Small intestine (tissue), 7 donors: ENCODE data around the gene OTULIN. TPM values are rescaled to one million over a fixed set of nuclear protein-coding genes. Genes with fewer than 3 reads are reported as not detected.
A peak's percentile ranks its signal among the peaks of the same experiment; 100 is the strongest.

Experiments used
- DNase-seq, 2 donors: peaks; one replicate each; pipeline versions ENCODE4 v3.0.0 to v3.0.0-alpha.2; 2013
- FAIRE-seq: peaks from 2 replicates; lab custom pipeline; 2012; peaks lifted over from hg19 to GRCh38; lab: Jason Lieb, UNC
- H3K27ac ChIP-seq, 3 donors: one replicate each; pipeline ENCODE4 v1.5.1; 2013; ENCODE audit warnings: low read length in 2 of 3, mild to moderate bottlenecking in 2 of 3, control low read depth in 1 of 3, inconsistent platforms in 1 of 3, low read depth in 1 of 3, moderate library complexity in 1 of 3
- H3K27me3 ChIP-seq, 3 donors: one replicate each; pipeline ENCODE4 v1.6.1; 2013; ENCODE audit warnings: low read length in 3 of 3, inconsistent platforms in 1 of 3; ENCODE audit not compliant: control insufficient read depth in 3 of 3, insufficient read depth in 3 of 3
- H3K36me3 ChIP-seq, 3 donors: one replicate each; pipeline ENCODE4 v1.6.1; 2013; ENCODE audit warnings: low read length in 3 of 3, inconsistent platforms in 1 of 3, low read depth in 1 of 3, mild to moderate bottlenecking in 1 of 3, moderate library complexity in 1 of 3; ENCODE audit not compliant: control insufficient read depth in 3 of 3, insufficient read depth in 2 of 3
- H3K4me1 ChIP-seq, 3 donors: one replicate each; pipeline ENCODE4 v1.6.1; 2013; ENCODE audit warnings: low read length in 2 of 3, inconsistent platforms in 1 of 3, low read depth in 1 of 3, mild to moderate bottlenecking in 1 of 3, moderate library complexity in 1 of 3; ENCODE audit not compliant: control insufficient read depth in 3 of 3, insufficient read depth in 2 of 3
- H3K4me3 ChIP-seq, 3 donors: one replicate each; pipeline ENCODE4 v1.5.1; 2013; ENCODE audit warnings: low read length in 3 of 3, control low read depth in 1 of 3, inconsistent platforms in 1 of 3, low read depth in 1 of 3, mild to moderate bottlenecking in 1 of 3, moderate library complexity in 1 of 3
- H3K9me3 ChIP-seq, 2 donors: one replicate each; pipeline ENCODE4 v1.6.1; 2013; ENCODE audit warnings: low read depth in 1 of 2, low read length in 1 of 2; ENCODE audit not compliant: control insufficient read depth in 2 of 2, insufficient read depth in 1 of 2
- WGBS, 3 donors: extraction: QIAGEN DNeasy Blood & Tissue Kit; methylation state at CpG; one replicate each; pipeline ENCODE4 v1.1.7; 2013; 5-methylcytosine and 5-hydroxymethylcytosine counted together
- polyA plus RNA-seq, 4 donors: library from polyadenylated mRNA; stranded (reverse) in 3 of 4; unstranded in 1 of 4; fragments of 200-250 nt in 3 of 4; fragments of 120-200 nt in 1 of 4; gene quantifications; one replicate each; pipeline versions ENCODE4 v1.2.1 to v1.2.3, GENCODE V29; 2013
- donor health status: healthy with polysubstance abuse.
- donor health status: control.
- donor health status: control.
- donor health status: Bipolar disorder and iron deficiency.
- donor health status: healthy.

OTULIN gene
- polyA plus RNA-seq, 4 donors: 3.1 to 22.8 (median 5.8) TPM

DNA sequence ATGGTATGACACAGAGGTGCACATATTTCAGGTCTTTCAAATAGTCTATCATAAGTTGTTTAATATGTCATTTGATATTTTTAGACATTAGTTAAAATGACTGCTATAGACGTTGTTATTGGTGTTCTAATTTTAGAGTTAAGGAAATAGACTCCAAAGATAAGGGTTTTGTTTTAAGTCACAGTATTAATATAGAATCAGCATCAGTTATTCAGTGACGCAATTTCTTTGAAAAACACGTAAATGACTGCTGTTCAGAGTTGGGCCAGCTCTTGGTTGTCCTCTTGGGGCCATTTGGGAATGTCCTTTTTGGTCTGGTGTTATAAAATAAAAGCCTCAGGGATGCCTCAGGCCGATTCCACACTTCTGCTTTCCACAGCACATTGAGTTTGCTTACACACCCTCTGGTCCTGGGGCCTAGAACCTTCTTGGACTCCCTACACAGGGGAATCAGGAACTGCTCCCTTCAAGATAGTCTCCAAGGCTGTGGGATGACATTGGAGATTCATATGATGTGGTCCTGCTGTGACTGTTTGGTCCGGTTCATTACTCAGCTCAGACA, 14.3 kb downstream of the OTULIN start:
- 75 to 85% (median 83%) methylated on average over 5 of the region's 5 CpGs for WGBS, 3 donors
- Histone ChIP-seq H3K4me3 (no peak overlapping the region), H3K27ac (no peak overlapping the region), H3K9me3 (no peaks in the 10 kb centered on the region), H3K4me1 (peaks cover 0 to 6% (median 0%) of the 10 kb centered on the region in 3 donors), H3K36me3 (peaks cover 7 to 43% (median 33%) of the 10 kb centered on the region in 3 donors), H3K27me3 (no peaks in the 10 kb centered on the region)
- FAIRE-seq: no peak
- DNase-seq: no peak

DNA sequence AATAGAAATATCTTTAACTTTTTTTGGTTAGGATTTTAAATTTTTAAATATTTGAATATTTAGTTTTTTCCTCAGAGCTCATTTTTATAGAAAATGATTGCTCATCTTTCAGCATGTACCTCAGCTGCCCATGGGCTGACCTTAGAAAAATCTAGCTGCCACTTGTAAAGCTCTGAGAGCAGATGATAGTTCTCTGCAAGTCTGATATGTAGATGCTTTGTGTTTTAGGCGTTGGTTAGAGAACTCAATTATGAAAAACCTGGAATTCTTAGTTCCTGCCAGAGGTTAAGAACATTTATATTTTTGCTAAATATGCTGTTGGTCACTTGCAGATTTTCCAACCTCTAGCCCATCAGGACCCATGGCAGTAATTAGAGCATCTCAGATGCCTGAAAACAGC, 15.1 kb downstream of the OTULIN start:
- H3K27me3 ChIP-seq: no peaks in the 10 kb centered on the region
- WGBS, 3 donors: 82 to 97% (median 91%) methylated on average over 1 of the region's 1 CpG
- no peak for DNase-seq
- H3K27ac ChIP-seq: no peak overlapping the region
- FAIRE-seq: no peak
- peaks cover 0 to 6% (median 0%) of the 10 kb centered on the region in 3 donors for H3K4me1 ChIP-seq
- H3K4me3 ChIP-seq: no peak overlapping the region
- H3K9me3 ChIP-seq: no peaks in the 10 kb centered on the region
- H3K36me3 ChIP-seq: peaks cover 7 to 40% (median 29%) of the 10 kb centered on the region in 3 donors

DNA sequence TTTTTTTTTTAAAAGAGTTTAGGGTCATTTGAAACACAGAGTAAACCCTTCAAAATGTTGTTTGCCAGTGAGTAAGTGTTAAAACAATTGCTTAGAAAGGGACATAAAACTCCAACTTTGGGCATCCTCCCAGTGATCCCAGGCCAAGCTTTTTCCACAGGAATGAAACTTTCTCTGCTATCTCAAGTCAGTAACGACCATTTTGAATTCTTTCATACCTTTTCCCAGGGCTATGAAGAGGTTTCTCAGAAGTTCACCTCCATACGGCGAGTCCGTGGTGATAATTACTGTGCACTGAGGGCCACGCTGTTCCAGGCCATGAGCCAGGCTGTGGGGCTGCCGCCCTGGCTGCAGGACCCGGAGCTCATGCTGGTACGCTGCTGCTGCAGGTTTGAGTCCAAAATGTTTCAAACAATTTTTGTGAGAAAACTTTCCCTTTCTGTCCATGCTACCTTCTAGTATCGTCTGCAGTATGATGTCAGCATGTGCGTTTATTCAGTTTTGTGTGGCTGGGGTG, 16.8 kb downstream of the OTULIN start:
- no peak overlapping the region for H3K4me3 ChIP-seq
- DNase-seq (no peak), FAIRE-seq (no peak)
- no peak overlapping the region for H3K27ac ChIP-seq
- 94 to 97% (median 96%) methylated on average over 10 of the region's 10 CpGs for WGBS, 3 donors
- H3K9me3 ChIP-seq: no peaks in the 10 kb centered on the region
- H3K4me1 ChIP-seq: no peaks in the 10 kb centered on the region
- no peaks in the 10 kb centered on the region for H3K27me3 ChIP-seq
- H3K36me3 ChIP-seq: peaks cover 7 to 47% (median 29%) of the 10 kb centered on the region in 3 donors

DNA sequence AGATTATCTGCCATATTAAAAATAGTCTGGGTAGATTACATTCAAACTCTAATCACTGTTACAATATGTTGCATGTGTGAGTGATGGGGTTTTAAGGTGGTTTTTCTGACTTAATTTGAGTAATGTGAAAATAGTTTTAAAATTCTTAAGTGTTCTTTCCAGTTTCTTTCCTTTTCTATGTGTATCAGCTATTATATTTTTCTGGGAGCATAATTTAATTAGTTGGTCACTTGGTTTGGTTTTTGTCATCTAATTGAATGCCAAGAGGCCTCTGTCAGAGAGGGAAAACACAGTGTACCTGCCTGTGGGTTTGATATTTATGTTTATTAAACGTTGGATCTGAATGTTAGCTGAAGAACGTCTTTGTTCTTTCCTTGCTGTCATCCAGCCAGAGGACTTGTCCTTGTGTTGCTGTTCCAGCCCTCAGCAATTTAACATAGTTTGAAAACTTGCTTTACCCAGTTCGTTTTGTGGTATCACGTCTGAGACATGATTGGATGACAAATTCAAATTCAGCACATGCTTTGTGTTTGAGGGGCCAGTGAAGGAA, 19.5 kb downstream of the OTULIN start:
- FAIRE-seq: no peak

DNA sequence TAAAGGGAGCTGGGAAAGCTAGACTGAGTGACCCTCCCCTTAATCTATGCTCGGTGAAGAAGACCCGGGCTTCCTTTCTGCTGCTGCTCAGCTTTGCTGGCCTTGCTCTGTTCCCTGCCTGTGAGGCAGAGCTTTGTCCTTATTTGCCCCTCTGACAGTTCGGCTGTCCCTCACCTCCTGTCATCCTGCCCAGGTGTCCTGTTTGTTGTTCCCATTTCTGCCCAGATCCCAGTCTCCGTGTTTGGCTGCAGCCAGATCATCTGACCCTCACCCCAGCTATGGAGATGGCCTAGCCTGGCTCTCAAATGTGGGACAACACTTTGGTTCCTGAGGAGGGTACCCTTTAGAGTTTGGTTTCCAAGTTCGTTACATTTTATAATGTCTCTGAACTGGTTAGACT, 20.2 kb downstream of the OTULIN start:
- Histone ChIP-seq H3K9me3 (peaks cover 0 to 2% of the 10 kb centered on the region in 2 donors), H3K27me3 (no peaks in the 10 kb centered on the region), H3K27ac (no peak overlapping the region), H3K4me1 (no peaks in the 10 kb centered on the region), H3K4me3 (no peak overlapping the region), H3K36me3 (peaks cover 18 to 50% (median 37%) of the 10 kb centered on the region in 3 donors)
- WGBS, 3 donors: 72 to 83% (median 79%) methylated on average over 5 of the region's 5 CpGs
- DNase-seq (no peak), FAIRE-seq (no peak)

More for the DNA sequence above, 19.5 kb downstream of the OTULIN start:
- H3K4me3 ChIP-seq: no peak overlapping the region
- no peak for DNase-seq
- no peaks in the 10 kb centered on the region for H3K27me3 ChIP-seq
- H3K4me1 ChIP-seq: no peaks in the 10 kb centered on the region
- H3K36me3 ChIP-seq: peaks cover 18 to 50% (median 36%) of the 10 kb centered on the region in 3 donors
- H3K27ac ChIP-seq: no peak overlapping the region
- no peaks in the 10 kb centered on the region for H3K9me3 ChIP-seq
- WGBS, 3 donors: 60 to 71% (median 60%) methylated on average over 4 of the region's 4 CpGs

DNA sequence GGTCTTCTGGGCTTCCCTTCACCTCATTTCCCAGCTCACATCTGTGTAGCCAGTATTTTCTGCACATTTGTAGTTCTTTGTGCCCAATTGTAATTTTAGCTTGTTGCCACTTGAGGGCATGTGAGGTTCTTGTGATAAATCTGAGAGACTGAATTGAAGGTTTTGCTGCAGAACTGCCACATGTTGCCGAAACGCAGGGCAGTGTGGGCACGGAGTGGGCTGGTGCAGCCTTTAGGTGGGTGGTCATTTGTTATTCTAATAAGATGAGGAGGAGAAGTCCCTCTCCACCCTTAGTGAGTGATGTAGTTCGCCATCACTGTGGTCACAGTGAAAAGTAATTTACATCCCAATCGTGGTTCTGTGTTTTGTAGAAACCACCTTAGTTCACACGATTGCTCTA, 21.2 kb downstream of the OTULIN start:
- DNase-seq: peak; percentile 48 to 57
- Histone ChIP-seq H3K27ac (no peak overlapping the region), H3K4me1 (no peaks in the 10 kb centered on the region), H3K9me3 (peaks cover 0 to 10% of the 10 kb centered on the region in 2 donors), H3K27me3 (no peaks in the 10 kb centered on the region), H3K4me3 (no peak overlapping the region), H3K36me3 (peaks cover 24 to 50% (median 40%) of the 10 kb centered on the region in 3 donors)
- no peak for FAIRE-seq
- WGBS, 3 donors: 39 to 42% (median 39%) methylated on average over 6 of the region's 6 CpGs

DNA sequence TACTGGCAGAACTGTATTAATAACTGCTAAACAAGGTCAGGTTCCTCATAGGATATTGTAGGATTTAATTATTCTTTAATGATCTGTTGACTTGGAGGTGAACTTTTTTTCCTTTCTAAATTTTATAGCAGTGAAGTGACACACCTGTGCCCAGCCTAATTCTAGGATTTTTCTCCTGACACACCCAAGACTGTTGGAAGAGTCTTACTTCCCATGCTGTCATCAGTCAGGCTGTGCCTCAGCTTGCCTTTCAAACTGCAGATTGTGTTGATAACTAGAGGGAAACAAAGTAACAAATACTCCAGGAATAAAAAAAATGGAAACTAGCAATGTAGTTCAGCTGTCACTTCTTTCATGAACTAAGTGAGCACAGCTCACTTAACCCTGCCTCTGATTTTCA, 22.0 kb downstream of the OTULIN start:
- Histone ChIP-seq H3K27ac (no peak overlapping the region), H3K36me3 (peaks cover 29 to 45% (median 34%) of the 10 kb centered on the region in 3 donors), H3K4me3 (no peak overlapping the region), H3K9me3 (peaks cover 0 to 10% of the 10 kb centered on the region in 2 donors), H3K4me1 (no peaks in the 10 kb centered on the region), H3K27me3 (no peaks in the 10 kb centered on the region)
- DNase-seq (no peak), FAIRE-seq (no peak)

DNA sequence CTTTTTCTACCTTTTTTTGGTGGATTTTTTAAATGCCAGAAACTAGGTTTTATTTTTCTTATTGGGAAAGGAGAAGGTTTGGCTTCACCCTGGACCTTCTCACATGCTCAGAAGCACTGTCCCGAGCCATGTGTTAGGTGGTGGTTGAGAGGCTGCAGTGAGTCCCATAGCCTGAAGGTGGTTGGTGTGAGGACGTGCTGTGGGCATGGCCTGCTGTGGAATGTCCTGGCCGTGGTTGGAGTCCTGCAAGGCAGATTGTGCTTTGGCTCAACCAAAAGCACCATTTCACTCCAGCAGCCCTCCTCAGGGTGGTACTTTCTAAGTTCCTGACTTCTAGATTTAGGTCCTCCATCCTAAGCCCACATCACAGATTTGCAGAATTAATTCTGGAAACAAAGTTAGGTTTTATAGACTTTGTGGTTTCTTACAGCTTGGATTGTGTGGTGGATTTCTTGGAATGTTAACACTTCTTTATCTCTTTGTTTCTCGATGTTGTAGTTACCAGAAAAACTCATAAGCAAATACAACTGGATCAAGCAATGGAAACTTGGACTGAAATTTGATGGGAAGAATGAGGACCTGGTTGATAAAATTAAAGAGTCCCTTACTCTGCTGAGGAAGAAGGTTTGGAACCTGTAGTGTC, 22.6 kb downstream of the OTULIN start:
- 59 to 77% (median 63%) methylated on average over 4 of the region's 4 CpGs for WGBS, 3 donors
- DNase-seq (no peak), FAIRE-seq (no peak)
- Histone ChIP-seq H3K27ac (no peak overlapping the region), H3K4me3 (no peak overlapping the region), H3K4me1 (no peaks in the 10 kb centered on the region), H3K9me3 (peaks cover 0 to 10% of the 10 kb centered on the region in 2 donors), H3K36me3 (peaks cover 25 to 41% (median 33%) of the 10 kb centered on the region in 3 donors), H3K27me3 (no peaks in the 10 kb centered on the region)
